Eye (tissue), 1 donor: ENCODE results near the gene LUC7L2.
"Not testable (repeated sequence)": the region's sequence is repeated elsewhere in the genome, so short reads cannot be mapped to it uniquely, and the experiment has no call there.

Experiments used
- DNase-seq: peaks from one replicate; pipeline ENCODE4 v3.0.0-alpha.2; 2015

The LUC7L2 gene, protein sequence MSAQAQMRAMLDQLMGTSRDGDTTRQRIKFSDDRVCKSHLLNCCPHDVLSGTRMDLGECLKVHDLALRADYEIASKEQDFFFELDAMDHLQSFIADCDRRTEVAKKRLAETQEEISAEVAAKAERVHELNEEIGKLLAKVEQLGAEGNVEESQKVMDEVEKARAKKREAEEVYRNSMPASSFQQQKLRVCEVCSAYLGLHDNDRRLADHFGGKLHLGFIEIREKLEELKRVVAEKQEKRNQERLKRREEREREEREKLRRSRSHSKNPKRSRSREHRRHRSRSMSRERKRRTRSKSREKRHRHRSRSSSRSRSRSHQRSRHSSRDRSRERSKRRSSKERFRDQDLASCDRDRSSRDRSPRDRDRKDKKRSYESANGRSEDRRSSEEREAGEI

DNA sequence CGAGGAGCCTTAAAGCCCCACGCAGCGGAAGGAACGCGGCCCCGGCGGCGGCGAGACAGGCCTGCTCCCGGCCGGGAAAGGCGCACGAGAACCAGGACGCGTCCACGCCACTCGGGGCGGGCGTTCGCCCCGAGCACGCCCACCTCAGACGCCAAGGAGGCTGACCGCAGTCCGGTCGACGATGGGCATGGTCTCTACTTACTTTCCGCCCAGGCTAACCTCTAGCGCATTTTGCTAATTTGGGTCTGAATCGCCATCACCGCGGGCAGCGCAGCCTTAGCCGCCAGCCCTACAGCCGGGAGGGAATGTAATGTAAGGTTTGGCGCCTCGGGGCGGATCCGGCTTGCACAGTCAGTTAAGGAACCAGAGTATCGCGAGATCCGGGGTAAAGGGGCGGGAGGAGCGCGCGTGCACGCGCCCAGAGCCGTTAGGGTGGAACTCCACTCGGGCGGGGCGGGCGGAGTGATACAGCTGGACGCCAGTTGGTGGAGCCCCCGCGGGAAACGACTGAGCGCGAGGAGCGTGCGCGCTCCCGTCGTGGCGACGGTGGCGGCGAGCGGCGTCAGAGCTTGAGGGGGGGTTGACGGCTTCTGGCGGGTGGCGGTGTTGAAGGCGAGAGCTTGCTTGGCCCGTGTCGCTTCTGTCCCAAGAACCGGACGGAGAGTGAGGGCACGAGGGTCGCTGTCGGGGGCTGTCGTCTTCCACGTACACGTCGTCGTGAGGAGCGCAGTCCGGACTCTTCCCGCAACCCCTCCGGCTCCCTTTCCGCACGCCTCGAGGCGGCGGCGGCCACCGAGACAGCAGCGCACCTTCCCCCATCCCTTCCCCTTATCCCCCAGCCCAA lies at the start of gene LUC7L2:
TSS of gene LUC7L2 (plus strand) at position 529 of the 844 bp plus-strand sequence. CDS start 368 bp downstream, outside the sequence.
- peak; percentile 100 for DNase-seq

DNA sequence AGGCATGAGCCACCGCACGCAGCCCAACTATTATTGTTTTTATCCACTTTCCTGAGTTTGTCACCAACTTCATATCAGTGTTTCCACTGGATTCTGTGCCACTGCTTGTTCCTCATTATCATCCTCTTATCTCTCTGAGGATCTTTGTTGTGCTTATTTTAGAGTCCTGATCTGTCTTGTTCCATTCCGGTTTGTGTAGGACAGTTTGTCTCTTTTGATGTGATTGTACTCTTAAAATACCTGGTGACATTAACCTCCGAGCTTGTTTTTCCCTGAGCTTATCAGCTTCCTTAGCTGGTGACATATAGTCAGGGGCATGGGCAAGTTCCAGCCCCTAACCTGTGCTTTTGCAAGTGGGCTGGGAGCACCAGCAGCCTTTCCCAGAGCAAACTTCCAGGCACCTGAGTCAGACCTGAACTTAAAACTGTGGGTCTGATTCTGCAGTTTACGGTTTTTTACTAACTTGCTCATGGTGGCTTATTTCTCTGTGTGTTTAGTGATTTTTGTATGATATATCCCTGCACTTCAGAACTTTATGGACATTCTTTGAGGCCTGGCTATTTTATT lies 41.7 kb upstream of the LUC7L2 start:
- DNase-seq = no peak

DNA sequence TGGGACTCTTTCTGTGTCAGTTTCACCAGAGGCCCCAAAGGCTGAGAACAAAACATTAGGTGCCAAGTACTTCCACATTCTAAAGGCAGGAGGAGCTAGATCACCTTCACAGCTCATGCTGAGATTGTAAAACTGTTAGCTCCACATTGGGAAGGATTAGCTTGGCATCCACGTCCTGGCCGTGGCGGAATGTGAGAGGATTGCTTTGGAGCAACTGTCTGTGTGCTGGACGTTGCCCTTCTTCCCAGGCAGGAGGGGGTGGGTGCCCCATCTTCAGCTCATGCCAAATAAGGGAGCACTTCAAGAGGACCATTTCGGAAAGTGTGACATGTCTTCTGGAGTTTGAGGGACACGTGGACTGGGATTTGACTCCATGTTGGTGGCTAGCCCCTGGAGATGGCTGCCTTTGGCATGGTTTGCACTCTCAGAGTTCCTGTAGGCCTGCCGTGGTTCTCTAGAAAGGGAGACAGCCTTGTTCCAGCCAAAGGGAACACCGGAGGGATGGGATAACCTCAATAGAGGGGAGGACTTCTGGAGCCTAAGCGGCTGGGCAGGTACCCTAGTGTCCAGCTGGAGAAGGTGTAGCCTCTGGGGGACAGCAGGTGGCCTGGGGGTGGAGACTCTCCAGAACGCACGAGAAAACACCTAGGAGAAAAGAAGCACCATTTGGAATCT lies 38.5 kb upstream of the LUC7L2 start:
- DNase-seq = no peak

DNA sequence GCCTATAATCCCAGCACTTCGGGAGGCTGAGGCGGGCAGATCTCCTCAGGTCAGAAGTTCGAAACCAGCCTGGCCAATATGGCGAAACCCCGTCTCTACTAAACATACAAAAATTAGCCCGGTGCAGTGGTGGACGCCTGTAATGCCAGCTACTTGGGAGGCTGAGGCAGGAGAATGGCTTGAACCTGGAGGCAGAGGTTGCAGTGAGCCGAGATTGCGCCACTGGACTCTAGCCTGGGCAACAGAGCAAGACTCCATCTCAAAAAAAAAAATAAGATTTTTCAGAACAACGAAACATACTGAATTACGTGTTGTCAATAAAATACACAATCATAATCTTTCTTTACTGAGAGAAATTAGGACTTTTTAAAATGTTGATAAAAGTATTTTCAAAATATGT lies 35.0 kb upstream of the LUC7L2 start:
- not testable (repeated sequence) for DNase-seq

DNA sequence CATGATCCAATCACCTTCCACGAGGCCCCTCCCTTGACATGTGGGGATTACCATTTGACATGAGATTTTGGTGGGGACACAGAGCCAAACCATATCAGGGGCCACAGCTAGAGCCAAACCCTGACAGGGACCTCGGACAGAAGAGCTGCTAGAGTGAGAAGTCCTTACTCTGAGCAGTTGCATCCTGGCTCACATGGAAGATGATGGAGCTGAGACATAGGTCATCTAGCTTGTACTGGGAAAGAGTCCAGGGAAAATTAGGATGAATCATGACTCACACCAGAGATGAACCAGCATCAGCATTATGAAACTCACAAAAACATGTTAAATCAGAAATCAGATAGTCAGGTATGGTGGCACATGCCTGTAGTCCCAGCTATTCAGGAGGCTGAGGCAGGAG lies 31.3 kb upstream of the LUC7L2 start:
- DNase-seq = no peak

DNA sequence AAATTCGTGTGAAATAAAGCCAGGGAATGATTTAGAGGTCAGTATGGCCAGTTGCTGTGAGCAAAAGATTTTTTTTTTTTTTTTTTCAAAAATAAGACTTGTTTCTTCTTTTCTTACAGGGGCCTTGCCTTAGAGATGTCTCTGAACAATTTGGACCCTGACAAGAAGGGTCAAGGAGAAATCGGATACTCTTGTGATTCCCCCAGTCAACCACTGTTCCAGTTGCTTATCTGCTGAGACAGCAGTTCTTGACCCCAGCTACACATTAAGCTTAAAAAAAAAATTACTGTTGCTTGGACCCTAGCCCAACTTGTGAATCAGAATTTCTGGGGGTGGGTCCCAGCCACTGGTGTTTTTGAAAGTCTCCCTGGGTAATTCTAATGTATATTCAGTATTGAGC lies 30.6 kb upstream of the LUC7L2 start:
- no peak for DNase-seq

DNA sequence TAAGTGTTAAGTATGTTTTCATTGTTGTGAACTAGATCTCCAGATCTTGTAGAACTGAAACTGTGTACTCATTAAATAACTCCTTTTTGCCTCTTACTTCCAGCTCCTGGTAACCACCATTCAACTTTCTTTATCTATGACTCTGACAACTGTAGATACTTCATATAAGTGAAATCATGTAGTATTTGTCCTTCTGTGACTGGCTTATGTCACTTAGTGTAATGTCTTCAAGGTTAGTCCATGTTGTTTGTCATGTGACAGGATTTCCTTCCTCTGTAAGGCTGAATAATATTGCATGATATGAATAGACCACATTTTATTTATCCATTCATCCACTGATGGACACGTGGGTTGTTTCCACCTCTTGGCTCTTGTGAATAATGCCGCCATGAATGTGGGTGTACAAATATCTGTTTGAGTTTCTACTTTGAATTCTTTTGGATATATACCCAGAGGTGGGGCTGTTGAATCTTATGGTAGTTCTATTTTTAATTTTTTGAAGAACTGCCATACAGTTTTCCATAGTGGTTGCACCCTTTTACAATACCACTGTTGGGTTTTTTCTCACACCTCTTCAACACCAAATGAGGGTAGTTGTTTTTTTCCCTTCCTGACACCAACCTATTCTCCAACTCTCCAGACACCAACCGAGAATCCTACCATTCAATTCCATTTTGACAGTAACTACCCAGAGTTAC lies 29.2 kb upstream of the LUC7L2 start:
- DNase-seq = no peak

DNA sequence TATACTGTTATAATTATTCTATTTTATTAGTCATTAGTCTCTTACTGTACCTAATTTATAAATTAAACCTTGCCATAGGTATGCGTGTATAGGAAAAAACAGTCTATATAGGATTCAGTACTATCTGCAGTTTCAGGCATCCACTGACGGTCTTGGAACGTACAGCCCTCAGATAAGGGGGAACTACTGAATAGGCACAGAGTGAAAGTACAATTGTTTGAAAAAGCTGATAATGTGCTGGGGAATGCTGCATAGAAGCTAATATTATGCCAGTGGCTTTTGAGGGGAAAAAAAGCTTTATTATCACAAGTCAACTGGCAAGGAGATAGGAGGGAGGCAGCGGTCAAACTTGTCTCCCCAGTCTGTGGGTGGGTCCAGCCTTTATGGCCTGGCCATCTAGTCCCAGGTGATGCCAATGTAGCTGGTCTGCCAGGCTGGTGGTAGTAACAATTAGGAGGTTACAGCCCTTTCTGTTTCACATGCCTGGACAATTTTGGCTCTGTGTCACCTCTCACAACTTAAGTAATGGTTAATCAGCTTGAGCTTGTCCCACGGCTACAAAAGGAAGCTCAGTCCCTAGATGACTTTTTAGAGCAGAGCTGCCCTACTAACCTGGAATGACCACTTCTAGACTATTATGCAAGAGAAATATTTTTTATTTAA lies 26.9 kb upstream of the LUC7L2 start:
- DNase-seq = no peak

DNA sequence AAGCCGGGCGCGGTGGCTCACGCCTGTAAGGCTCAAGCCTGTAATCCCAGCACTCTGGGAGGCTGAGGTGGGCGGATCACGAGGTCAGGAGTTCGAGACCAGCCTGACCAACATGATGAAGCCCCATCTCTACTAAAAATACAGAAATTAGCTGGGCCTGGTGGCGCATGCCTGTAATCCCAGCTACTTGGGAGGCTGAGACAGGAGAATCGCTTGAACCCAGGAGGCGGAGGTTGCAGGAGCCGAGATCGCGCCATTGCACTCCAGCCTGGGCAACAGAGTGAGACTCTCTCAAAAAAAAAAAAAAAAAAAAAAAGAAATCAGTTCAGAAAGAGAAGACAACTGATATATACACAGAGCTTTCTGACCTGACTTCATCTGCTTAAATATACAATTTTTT lies 26.3 kb upstream of the LUC7L2 start:
- DNase-seq = not testable (repeated sequence)

DNA sequence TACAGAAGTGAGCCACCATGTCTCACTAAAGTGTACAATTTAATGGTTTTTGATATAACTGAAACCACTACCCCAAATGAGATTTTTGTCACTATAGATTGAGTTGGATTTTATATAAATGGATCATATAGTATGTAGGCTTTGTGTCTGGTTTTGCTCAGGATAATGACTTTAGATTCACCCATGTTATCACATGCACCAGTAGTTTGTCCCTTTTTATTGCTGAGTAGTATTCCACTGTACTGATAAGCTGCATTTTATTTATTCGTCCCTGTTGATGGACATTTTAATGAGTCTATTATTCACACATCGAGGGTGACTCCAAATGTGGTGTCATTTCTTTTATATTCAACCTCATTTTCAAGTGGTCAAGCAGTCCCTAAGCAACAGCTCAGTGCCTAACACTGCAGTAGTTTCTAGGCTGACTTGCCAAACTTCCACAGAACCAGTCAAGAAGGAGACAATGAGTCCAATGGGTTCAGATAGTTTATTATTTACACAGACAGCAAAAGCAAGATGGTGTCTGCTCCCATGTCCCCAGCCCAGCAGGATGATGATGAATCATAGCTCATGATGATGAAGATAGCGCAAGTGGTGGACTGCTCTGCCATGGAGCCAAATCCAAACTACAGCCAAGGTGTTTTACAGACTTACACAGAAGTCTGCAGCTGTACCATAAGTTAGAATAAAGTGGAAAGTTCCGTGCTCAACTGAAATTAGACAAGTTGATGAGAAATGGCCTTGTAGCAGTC lies 25.1 kb upstream of the LUC7L2 start:
- DNase-seq = no peak

DNA sequence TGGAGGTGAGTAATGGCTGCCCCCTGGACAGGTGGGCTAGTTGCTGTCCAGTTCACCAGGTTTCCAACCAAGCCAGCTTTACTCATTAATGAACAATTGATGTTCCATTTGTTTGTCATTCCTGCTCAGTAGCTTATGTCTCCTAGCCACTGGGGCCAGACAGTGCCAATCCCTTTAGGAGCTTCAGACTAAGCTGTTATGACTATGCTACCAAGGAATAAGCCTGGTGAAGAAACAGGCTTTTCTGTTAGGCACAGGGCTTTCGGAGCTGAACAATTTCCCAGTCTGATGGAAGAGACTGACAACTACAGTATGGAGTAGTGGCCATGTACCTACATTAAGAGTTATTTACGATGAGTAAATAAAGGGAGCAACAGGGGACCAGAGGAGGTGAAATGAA lies 20.7 kb upstream of the LUC7L2 start:
- DNase-seq = no peak

DNA sequence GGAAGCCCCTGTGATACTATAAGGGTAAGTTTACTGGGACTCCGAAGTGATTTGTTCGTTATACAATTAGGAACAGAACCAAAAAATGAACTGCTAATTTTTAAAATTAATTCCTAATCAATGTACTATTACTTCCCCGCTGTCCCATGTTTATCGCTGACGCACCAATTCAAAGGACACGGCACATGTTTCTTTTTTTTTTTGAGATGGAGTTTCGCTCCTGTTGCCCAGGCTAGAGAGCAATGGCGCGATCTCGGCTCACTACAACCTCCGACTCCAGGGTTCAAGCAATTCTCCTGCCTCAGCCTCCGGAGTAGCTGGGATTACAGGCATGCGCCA lies 20.0 kb upstream of the LUC7L2 start:
- DNase-seq = no peak

DNA sequence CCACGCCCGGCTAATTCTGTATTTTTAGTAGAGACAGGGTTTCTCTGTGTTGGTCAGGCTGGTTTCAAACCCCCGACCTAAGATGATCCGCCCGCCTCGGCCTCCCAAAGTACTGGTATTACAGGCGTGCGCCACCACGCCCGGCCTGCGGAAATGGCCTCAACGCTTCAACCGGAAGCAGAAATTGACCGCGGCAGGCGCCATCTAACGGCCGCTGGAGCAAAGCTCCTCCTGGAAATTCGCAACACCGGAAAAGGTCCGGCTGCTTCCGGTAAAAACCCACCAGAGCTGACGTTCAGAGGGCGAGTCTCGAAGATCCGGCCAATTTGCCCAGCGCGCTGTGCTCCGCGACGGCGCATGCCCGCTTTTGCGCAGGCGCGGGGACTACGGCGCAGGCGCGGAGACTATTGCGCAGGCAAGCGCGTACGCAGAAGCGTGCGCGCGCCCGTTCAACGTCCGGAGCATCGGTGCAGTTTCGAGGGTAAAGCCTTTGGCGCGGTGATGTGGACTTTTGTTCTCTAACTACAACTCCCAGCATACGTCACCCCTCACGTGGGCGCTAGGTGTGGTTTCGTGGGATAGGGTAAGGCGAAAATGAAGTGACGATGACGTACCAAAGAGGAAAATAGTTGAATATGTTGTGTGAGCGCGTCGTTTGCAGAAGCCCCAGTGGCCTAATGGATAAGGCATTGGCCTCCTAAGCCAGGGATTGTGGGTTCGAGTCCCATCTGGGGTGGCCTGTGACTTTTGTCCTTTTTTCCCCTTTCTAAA lies 19.5 kb upstream of the LUC7L2 start:
- peak; percentile 100 for DNase-seq

DNA sequence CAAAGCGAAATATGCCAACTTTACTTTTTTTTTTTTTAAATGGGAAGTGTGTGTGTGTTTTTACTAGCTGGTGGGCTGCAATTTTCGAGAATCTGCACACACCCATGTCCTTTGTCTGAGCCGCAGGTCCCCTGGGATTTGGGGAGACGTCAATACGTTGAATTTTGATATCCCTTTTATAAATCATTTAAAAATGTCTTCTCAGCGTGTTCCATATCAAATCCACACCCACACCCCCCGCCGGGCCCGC lies 19.0 kb upstream of the LUC7L2 start:
- DNase-seq = no peak

DNA sequence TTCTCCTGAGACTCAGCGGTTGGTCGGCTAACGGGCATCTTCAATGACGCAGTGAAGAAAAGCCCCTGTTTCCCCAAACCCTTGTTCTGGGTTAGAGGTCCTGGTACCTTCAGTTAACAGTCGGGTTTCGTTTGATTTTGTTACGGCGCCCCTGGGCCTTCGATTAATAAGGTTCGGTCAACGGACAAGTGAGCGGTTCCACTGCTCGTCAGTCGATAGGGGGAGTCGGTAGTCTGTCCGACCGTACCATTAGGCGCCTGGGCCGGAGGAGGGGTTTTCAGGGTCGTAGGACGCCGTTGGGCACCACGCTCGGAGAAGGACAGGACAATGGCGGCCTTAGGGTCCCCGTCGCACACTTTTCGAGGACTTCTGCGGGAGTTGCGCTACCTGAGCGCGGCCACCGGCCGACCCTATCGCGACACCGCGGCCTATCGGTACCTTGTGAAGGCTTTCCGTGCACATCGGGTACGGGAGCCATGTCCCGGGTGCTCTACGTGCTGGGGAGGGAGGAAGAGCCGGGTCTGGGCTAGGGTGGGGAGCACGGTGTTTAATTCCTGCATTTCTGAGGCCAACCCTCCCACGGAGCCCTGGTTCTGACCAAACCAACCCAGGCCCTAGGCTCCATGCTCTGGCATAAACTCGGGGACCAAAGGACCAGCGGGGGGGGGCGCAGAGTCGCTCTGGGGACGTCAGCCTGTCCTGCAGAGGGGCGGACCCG lies 18.5 kb upstream of the LUC7L2 start, which contains the start of gene FMC1:
TSS of gene FMC1 (plus strand) at position 280 of the 718 bp plus-strand sequence. CDS start at position 328, 48 bp downstream.
- DNase-seq = peak; percentile 98

DNA sequence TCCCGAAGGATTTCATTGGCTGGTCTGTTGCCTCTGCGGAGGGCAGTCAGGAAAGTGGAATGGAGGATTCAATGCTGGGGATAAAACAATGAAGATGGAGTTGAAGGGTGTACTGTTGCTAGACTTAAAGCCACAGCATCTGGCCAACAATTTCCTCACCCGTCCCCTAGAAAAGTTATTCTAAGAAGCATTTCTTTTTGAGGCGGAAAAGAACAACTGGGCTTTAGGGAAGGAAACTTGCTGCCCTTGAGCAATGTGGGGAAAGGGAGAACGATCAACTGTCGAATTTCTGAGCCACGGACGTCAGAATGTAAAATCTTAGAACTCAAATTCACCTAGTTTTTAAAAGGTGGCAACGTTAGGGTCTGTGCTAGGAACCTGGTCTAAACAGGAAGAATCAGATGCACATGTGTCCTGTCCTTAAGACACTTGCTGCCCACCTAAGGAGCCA lies 17.9 kb upstream of the LUC7L2 start:
- no peak for DNase-seq

DNA sequence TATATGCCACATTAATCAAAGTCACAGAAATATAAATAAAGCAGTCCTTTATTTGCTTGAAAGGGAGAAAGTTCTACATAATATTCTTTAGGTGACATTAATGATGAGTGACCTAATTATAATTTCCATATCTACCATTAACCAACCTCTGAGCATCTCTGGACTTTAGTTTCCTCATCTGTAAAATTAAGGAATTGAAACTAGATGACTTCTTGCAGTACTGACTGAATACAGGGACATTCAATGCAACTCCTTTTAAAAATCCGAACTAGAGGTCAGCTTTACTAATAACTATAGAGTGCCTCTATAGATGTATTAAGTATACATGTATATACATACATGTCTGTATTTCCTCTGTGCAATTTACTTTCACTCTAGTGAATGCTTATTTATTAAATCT lies 14.7 kb upstream of the LUC7L2 start:
- no peak for DNase-seq

DNA sequence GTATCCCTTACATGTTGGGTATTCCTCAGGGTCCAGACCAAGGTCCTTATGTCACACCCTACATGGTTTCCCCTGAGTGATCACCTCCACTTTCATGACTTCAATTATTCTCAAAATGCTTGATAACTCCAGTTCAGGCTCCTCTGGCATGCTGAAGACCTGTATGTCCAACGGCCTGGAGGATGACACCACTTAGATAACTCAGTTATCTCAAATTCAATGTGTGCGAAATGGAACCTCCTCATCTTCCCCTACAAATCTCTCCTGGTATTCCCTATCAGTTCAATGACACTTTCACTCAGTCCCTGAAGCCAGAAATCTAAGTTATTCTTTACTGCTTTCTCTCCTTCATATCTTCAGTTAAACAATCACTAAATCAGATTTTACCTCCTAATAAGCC lies 8.7 kb upstream of the LUC7L2 start:
- no peak for DNase-seq

DNA sequence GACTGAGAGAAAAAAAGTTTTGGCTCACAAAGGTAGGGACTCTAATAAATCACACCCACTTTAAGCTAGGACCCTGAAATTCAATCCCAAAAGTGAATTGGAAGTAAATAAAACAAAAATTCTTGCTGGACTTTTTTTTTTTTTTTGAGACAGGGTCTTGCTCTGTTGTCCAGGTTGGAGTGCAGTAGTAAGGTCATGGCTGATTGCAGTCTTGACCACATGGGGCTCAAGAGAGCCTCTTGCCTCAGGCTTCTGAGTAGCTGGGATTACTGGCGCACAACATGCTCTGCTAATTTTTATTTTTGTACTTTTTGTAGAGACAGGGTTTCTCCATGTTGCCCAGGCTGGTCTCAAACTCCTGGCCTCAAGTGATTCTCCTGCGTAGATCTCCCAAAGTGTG lies 5.0 kb upstream of the LUC7L2 start:
- DNase-seq = no peak

DNA sequence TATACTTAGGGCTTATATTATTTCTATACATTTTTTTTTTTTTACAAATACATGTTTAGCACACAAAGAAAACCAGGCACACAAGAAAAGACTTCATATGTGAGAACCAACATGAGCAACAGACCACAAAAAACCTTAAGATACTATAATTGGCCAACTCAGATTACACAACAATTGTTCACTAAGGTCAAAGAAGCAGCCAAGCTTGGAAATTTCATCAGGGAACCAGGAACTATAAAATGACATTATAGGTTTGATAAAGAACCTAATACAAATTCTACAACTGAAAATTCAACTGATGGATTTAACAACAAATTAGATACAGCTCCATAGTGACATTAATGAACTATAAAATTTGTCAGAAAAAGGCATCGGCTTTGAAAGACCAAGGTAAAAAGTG lies 4.4 kb upstream of the LUC7L2 start:
- no peak for DNase-seq
